HepG2 (cell line): Measurements from ENCODE around the gene ULBP2. TPM values are rescaled to one million over a fixed set of nuclear protein-coding genes. Genes with fewer than 3 reads are reported as not detected.

Experiments used
- CBX5 ChIP-seq: sonication (generic); formaldehyde crosslinking; IDR thresholded peaks from 2 replicates; pipeline ENCODE4 v1.4.0; 2020; ENCODE audit warnings: missing genetic modification reagents, borderline replicate concordance
- FOXO4 ChIP-seq: sonication (generic); formaldehyde crosslinking; conservative IDR thresholded peaks from 2 replicates; pipeline ENCODE4 v1.8.1; 2023; ENCODE audit warnings: missing genetic modification reagents
- HDAC2 ChIP-seq: sonication (generic); formaldehyde crosslinking; IDR thresholded peaks from 2 replicates; pipeline ENCODE4 v1.4.0; 2020; ENCODE audit warnings: missing genetic modification reagents
- HNF1B ChIP-seq: sonication (generic); formaldehyde crosslinking; IDR thresholded peaks from 2 replicates; pipeline ENCODE4 v1.5.1; 2020; ENCODE audit warnings: mild to moderate bottlenecking, moderate library complexity, missing genetic modification reagents
- JUND ChIP-seq: sonication (generic); formaldehyde crosslinking; IDR thresholded peaks from 2 replicates; pipeline ENCODE4 v1.8.0; 2022; ENCODE audit warnings: mild to moderate bottlenecking, missing genetic modification reagents
- NFATC3 ChIP-seq: sonication (generic); formaldehyde crosslinking; IDR thresholded peaks from 2 replicates; pipeline ENCODE4 v1.5.1; 2020; ENCODE audit warnings: mild to moderate bottlenecking, missing genetic modification reagents
- NFE2L2 ChIP-seq: fragments of 150-350 bp; IDR thresholded peaks from 2 replicates; pipeline ENCODE4 v1.6.1; 2014; ENCODE audit warnings: low read length
- NFKB2 ChIP-seq: sonication (generic); formaldehyde crosslinking; IDR thresholded peaks from 2 replicates; pipeline ENCODE4 v1.4.0; 2020; ENCODE audit warnings: missing genetic modification reagents, borderline replicate concordance
- PCBP1 ChIP-seq: fragments of 200-400 bp; formaldehyde crosslinking; IDR thresholded peaks from 2 replicates; pipeline ENCODE4 v1.6.1; 2017; ENCODE audit warnings: mild to moderate bottlenecking, low read depth, low read length, borderline replicate concordance
- PHF8 ChIP-seq: sonication (generic); formaldehyde crosslinking; IDR thresholded peaks from 2 replicates; pipeline ENCODE4 v1.5.0; 2020; ENCODE audit warnings: missing genetic modification reagents
- POGK ChIP-seq: sonication (generic); formaldehyde crosslinking; conservative IDR thresholded peaks from 2 replicates; pipeline ENCODE4 v1.8.0; 2022; ENCODE audit warnings: mild to moderate bottlenecking, moderate library complexity, missing genetic modification reagents
- RBFOX2 ChIP-seq: fragments of 200-400 bp; formaldehyde crosslinking; IDR thresholded peaks from 2 replicates; pipeline ENCODE4 v1.6.1; 2017; ENCODE audit warnings: low read depth, mild to moderate bottlenecking, low read length
- RXRA ChIP-seq: sonication (generic); formaldehyde crosslinking; IDR thresholded peaks from 2 replicates; pipeline ENCODE4 v1.5.1; 2020; ENCODE audit warnings: missing genetic modification reagents
- SOX6 ChIP-seq, 2 experiments: fragments of 450-650 bp in 1 of 2; sonication (generic) in 1 of 2; formaldehyde crosslinking in 1 of 2; IDR thresholded peaks; 2 replicates each; pipeline versions ENCODE4 v1.4.0 to v1.6.1; 2017 to 2020; ENCODE audit warnings: antibody characterized with exemption in 1 of 2, mild to moderate bottlenecking in 1 of 2, missing genetic modification reagents in 1 of 2
- TCF7L2 ChIP-seq: IDR thresholded peaks from 2 replicates; pipeline ENCODE4 v1.6.1; 2011; ENCODE audit warnings: mild to moderate bottlenecking, low read depth, low read length, moderate library complexity
- ZFP91 ChIP-seq: sonication (generic); formaldehyde crosslinking; IDR thresholded peaks from 2 replicates; pipeline ENCODE4 v1.9.0; 2022; ENCODE audit warnings: missing genetic modification reagents, mild to moderate bottlenecking, borderline replicate concordance
- ZGPAT ChIP-seq: IDR thresholded peaks from 2 replicates; pipeline ENCODE4 v1.6.1; 2016; ENCODE audit warnings: mild to moderate bottlenecking
- ZNF124 ChIP-seq: sonication (generic); formaldehyde crosslinking; IDR thresholded peaks from 2 replicates; pipeline ENCODE4 v1.4.0; 2020; ENCODE audit warnings: missing genetic modification reagents
- ZNF160 ChIP-seq: sonication (generic); formaldehyde crosslinking; IDR thresholded peaks from 2 replicates; pipeline ENCODE4 v1.8.0; 2022; ENCODE audit warnings: mild to moderate bottlenecking, inconsistent platforms, missing genetic modification reagents
- ZNF343 ChIP-seq: sonication (generic); formaldehyde crosslinking; IDR thresholded peaks from 2 replicates; pipeline ENCODE4 v1.4.0; 2020; ENCODE audit warnings: mild to moderate bottlenecking, missing genetic modification reagents
- ZNF780A ChIP-seq: sonication (generic); formaldehyde crosslinking; IDR thresholded peaks from 2 replicates; pipeline ENCODE4 v1.8.0; 2022; ENCODE audit warnings: mild to moderate bottlenecking, missing genetic modification reagents, moderate library complexity
- polyA plus RNA-seq, 8 experiments: library from polyadenylated mRNA; depleted of rRNA in 3 of 8; stranded (reverse) in 7 of 8; unstranded in 1 of 8; fragments of >200 nt; fragmentation: Illumina TruSeq in 4 of 8; extraction: Trizol in 4 of 8; gene quantifications; 2 replicates each; pipeline versions ENCODE4 v1.2.1 to v1.2.3, GENCODE V29; 2011 to 2016; ENCODE audit warnings: low read depth in 4 of 8, missing spikeins in 1 of 8, mixed read lengths in 1 of 8; ENCODE audit not compliant: insufficient read depth in 1 of 8
- total RNA-seq, 5 experiments: library from RNA; depleted of rRNA; stranded (reverse); fragments of >200 nt; fragmentation: Illumina TruSeq; extraction: Trizol; gene quantifications; 2 replicates each; pipeline ENCODE4 v1.2.3, GENCODE V29; 2016; ENCODE audit warnings: low read depth in 1 of 5

The ULBP2 gene
- total and polyA plus RNA-seq, 2 of the 13 experiments (the other 11 are each of a cell fraction or from before 2014, with no cell fraction given) = not detected

GRCh38 chr6:149925974-149926777 lies 15.6 kb upstream of the ULBP2 start (continued):
- TF ChIP-seq ZFP91 (CRISPR knock-in tag) = no peak; the same call in 1 of the 2 replicates
- peak; percentile 10; the same call in 1 of the 2 replicates for TF ChIP-seq CBX5 (CRISPR knock-in tag)
- peak; percentile 17; the same call in 1 of the 2 replicates for TF ChIP-seq RXRA (CRISPR knock-in tag)
- TF ChIP-seq SOX6 (IDR thresholded peaks at IDR 0.05) = no peak
- TF ChIP-seq SOX6 (CRISPR knock-in tag; IDR thresholded peaks at IDR 0.05) = peak; percentile 22; the same call in 1 of the 2 replicates
- TF ChIP-seq JUND (CRISPR knock-in tag) = peak; percentile 64; the same call in 1 of the 2 replicates
- no peak for TF ChIP-seq NFATC3 (CRISPR knock-in tag)
- no peak for TF ChIP-seq ZNF343 (CRISPR knock-in tag)
- TF ChIP-seq FOXO4 (CRISPR knock-in tag) = no peak
- no peak for TF ChIP-seq TCF7L2
- TF ChIP-seq ZNF160 = 0 out of 2 replicates have a peak, but pooled peaks have one; percentile 29
- 0 out of 2 replicates have a peak, but pooled peaks have one; percentile 23 for TF ChIP-seq HDAC2 (CRISPR knock-in tag)
- TF ChIP-seq ZNF780A = no peak; the same call in 1 of the 2 replicates
- TF ChIP-seq HNF1B (CRISPR knock-in tag) = 0 out of 2 replicates have a peak, but pooled peaks have one; percentile 46
- no peak for TF ChIP-seq PCBP1
- no peak for TF ChIP-seq ZGPAT
- no peak for TF ChIP-seq NFE2L2
- TF ChIP-seq RBFOX2 = no peak
- TF ChIP-seq POGK = peak; percentile 29; the same call in 1 of the 2 replicates
- TF ChIP-seq ZNF124 (CRISPR knock-in tag) = no peak
- peak; percentile 56 for TF ChIP-seq PHF8
- peak; percentile 70; the same call in 1 of the 2 replicates for TF ChIP-seq NFKB2 (CRISPR knock-in tag)
